Activated naive CD4-positive, alpha-beta T cell treated with anti-CD3 and anti-CD28 coated beads for 36 hours (primary cell): ENCODE measurements around the gene PLPPR3. TPM values are rescaled to one million over a fixed set of nuclear protein-coding genes. Genes with fewer than 3 reads are reported as not detected.

Experiments used
- CTCF ChIA-PET: fragments of 350-600 bp; sonication (Branson Sonifier 250); formaldehyde crosslinking; loops from one replicate; lab custom pipeline; 2021; ENCODE audit warnings: antibody characterized with exemption; lab: Charles Lee
- DNase-seq: peaks from one replicate; pipeline ENCODE4 v3.0.0-alpha.2; 2020
- H3K27ac Mint-ChIP-seq: one replicate; pipeline ENCODE4 v1.8.0; 2021; ENCODE audit warnings: mild to moderate bottlenecking, mixed read lengths
- H3K27me3 Mint-ChIP-seq: one replicate; pipeline ENCODE4 v1.8.0; 2021; ENCODE audit warnings: low read depth, mixed read lengths
- H3K36me3 Mint-ChIP-seq: one replicate; pipeline ENCODE4 v1.8.0; 2021; ENCODE audit warnings: low read depth, mixed read lengths
- H3K4me1 Mint-ChIP-seq: one replicate; pipeline ENCODE4 v1.8.0; 2021; ENCODE audit warnings: low read depth, mixed read lengths
- H3K4me3 Mint-ChIP-seq: one replicate; pipeline ENCODE4 v1.8.0; 2021; ENCODE audit warnings: mild to moderate bottlenecking, moderate library complexity, mixed read lengths
- H3K9me3 Mint-ChIP-seq: one replicate; pipeline ENCODE4 v1.8.0; 2021; ENCODE audit warnings: mixed read lengths
- intact Hi-C: fragments of 100-400 bp; cut with micrococcal nuclease; formaldehyde crosslinking; loops from one replicate; pipeline ENCODE4 v1.15.1; 2023
- total RNA-seq, 2 experiments: library from RNA; stranded (reverse); gene quantifications; one replicate each; pipeline ENCODE4 v1.2.3, GENCODE V29; 2021

Gene PLPPR3
- total RNA-seq, 2 experiments from 2014 or later = not detected

DNA sequence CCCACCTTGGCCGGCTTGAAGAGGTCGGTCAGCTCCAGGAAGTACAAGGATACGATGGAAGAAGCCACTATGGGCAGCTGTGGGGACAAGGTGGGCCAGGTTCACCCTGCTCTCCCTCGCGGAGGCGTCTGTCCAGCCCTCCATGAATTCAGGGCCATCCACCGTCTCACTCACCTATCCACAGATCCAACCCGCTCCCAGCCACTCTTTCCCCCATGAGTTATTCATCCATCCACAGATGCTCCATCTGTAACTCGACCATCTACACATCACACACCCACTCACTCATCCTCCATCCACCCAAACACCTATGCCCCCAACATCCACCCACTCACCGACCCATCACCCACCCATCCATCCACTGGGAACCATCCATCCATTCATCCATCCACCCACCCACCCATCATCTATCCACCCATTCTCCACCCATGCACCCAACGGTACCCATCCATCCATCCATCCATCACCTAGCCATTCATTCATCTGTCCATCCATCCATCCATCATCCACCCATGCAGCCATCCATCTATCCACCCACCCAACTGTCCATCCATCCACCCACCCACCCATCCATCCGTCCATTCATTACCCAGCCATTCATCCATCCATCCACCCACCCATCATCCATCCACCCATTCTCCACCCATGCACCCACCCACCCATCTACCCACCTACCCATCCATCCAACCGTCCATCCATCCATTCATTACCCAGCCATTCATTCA is 5.8 kb downstream of the PLPPR3 start:
- intact Hi-C loops = no loop called here
- H3K27ac Mint-ChIP-seq = no peak overlapping the region
- no peak overlapping the region for H3K4me3 Mint-ChIP-seq
- CTCF ChIA-PET = interaction anchor here (0.6 kb wide), 1 partner anchor 48 kb away, joined by 3 read pairs; no protein-coding TSS in a partner anchor
- DNase-seq = no peak
- H3K27me3 Mint-ChIP-seq = no peaks in the 10 kb centered on the region
- H3K4me1 Mint-ChIP-seq = no peaks in the 10 kb centered on the region
- H3K36me3 Mint-ChIP-seq = peaks cover 27% of the 10 kb centered on the region
- peaks cover 2% of the 10 kb centered on the region for H3K9me3 Mint-ChIP-seq

DNA sequence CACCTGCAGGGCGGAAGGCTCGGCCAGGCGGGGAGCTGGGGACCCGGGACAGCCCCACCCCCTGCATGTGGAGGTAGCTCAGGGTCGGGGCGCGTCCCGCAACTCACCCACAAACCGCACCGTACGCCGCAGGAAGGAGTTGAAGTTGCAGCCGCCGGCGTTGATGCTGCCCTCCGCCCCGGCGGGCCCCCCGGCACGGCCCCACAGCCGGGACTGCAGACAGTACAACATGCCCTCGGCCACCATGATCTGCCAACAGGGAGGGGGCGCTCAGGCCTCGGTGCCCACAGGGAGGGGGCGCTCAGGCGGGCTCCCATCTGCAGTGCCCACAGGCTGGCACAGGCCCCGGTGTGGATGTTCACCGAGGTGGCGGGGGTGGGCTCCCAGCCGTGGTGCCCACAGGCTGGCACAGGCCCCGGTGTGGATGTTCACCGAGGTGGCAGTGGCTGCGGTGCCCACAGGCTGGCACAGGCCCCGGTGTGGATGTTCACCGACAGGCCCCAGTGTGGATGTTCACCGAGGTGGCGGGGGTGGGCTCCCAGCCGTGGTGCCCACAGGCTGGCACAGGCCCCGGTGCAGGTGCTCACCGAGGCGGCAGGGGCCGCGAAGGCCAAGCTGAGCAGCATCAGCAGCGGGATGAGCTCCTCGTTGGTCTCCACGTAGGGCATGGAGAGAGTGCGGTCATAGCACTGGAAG is 6.5 kb downstream of the PLPPR3 start:
- no peak overlapping the region for H3K4me3 Mint-ChIP-seq

DNA sequence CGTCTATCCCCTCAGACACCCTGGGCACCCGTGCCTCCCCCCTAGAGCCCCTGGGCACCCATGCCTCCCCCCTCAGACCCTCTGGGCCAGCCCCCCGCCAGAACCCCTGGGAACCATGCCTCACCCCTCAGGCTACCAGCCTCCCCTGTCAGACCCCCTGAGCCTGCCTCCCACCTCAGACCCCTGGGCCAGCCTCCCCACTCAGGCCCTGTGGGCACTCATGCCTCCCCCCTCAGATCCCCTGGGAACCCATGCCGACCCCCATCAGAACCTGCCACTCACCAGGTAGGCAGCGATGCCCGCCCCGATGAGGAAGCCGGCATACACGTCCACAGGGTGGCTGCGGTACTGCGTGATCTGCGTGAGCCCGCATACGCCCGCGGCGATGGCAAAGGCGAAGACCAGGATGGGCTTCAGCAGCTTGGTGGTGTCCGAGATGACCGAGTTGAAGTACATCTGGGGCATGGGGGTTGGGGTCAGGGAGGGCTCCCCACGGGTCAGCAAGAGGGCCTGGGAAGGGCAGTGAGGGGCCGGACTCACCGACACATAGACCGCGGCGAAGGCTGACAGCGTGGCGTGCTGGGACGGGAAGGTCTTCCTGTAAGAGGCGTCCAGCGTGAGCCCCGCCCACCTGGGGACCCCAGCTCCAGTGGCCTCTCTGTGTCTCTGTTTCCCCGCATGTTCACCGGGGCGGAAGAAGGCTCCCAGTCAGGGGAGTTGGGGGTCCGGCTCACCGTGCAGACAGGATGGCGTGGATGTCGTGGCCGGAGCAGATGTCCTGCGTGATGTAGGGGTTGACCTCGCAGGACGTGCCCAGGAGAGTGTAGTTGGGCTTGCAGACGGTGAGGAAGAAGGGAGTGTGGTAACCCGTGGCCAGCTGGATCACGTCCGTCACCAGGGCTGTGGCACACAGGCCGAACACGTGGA is 7.3 kb downstream of the PLPPR3 start:
- no peaks in the 10 kb centered on the region for H3K4me1 Mint-ChIP-seq
- H3K27ac Mint-ChIP-seq = no peak overlapping the region
- H3K27me3 Mint-ChIP-seq = no peaks in the 10 kb centered on the region
- H3K4me3 Mint-ChIP-seq = no peak overlapping the region
- intact Hi-C loops = no loop called here
- peaks cover 2% of the 10 kb centered on the region for H3K9me3 Mint-ChIP-seq
- CTCF ChIA-PET = interaction anchor here (0.5 kb wide), 1 partner anchor 793 kb away, joined by 4 read pairs; no protein-coding TSS in a partner anchor
- no peak for DNase-seq
- peaks cover 39% of the 10 kb centered on the region for H3K36me3 Mint-ChIP-seq

More for the DNA sequence above, 6.5 kb downstream of the PLPPR3 start:
- peaks cover 32% of the 10 kb centered on the region for H3K36me3 Mint-ChIP-seq
- peaks cover 2% of the 10 kb centered on the region for H3K9me3 Mint-ChIP-seq
- intact Hi-C loops = no loop called here
- CTCF ChIA-PET = interaction anchor here (0.5 to 0.6 kb wide), 2 partner anchors 48 to 792 kb away, joined by 3 to 4 read pairs; no protein-coding TSS in a partner anchor
- no peak overlapping the region for H3K27ac Mint-ChIP-seq
- no peaks in the 10 kb centered on the region for H3K4me1 Mint-ChIP-seq
- H3K27me3 Mint-ChIP-seq = no peaks in the 10 kb centered on the region
- DNase-seq = no peak

- Mint-ChIP-seq H3K27ac (no peak overlapping the region), H3K36me3 (peaks cover 43% of the 10 kb centered on the region), H3K4me1 (no peaks in the 10 kb centered on the region), H3K4me3 (no peak overlapping the region), H3K27me3 (no peaks in the 10 kb centered on the region), H3K9me3 (peaks cover 2% of the 10 kb centered on the region)
- no peak for DNase-seq
- CTCF ChIA-PET = no interaction called here
- intact Hi-C loops = no loop called here
These were observed 8.3 kb downstream of the PLPPR3 start for GRCh38 chr19:813219-814151.

DNA sequence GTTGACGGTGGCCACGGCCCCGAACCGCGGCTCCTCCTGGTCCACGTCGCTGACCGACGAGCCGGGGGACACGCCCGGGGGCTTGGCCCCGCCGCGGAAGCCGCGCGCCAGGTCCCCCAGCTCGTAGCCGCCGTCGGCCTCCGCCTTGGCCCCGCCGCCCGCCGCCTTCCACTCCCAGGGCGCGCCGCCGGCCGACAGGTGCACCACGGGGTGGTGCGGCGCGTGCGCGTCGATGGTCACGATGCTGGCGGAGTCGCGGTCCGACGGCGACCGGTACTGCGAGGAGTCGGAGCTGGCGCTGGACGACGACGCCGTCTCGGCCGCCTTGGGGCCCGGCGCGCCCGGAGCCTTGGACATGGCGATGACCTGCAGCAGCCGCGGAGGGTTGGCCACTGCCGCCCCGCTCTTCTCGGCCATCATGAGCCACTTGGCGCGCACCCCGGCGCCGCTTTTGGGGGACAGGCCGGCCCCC is 9.0 kb downstream of the PLPPR3 start:
- CTCF ChIA-PET = no interaction called here
- Mint-ChIP-seq H3K4me1 (no peaks in the 10 kb centered on the region), H3K27me3 (no peaks in the 10 kb centered on the region), H3K4me3 (no peak overlapping the region), H3K9me3 (peaks cover 2% of the 10 kb centered on the region), H3K27ac (no peak overlapping the region), H3K36me3 (peaks cover 46% of the 10 kb centered on the region)
- no peak for DNase-seq
- intact Hi-C loops = no loop called here

DNA sequence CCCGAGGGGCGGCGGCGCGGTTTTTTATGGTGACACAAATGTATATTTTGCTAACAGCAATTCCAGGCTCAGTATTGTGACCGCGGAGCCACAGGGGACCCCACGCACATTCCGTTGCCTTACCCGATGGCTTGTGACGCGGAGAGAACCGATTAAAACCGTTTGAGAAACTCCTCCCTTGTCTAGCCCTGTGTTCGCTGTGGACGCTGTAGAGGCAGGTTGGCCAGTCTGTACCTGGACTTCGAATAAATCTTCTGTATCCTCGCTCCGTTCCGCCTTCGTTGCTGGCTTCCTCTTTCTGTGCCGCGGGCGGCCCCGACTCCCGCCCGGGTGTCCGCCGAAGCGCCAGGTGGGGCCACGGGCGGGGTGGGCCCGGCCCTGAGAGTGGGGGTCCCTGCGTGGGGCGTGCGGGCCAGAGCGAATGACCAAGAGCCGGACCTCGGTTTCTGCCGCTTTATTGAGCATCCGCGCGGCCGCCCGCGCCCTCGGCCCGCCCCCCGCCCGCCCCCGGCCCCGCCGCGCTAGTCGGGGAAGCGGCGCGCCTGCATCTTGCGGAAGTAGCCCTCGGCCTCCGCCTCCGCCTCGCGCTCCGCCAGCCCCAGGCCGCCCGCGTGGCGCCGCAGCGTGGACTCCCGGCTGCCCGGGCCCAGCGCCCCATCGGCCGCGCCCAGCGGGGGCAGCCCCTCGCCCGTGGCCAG is 9.6 kb downstream of the PLPPR3 start:
- peaks cover 52% of the 10 kb centered on the region for H3K36me3 Mint-ChIP-seq
- no peak for DNase-seq
- CTCF ChIA-PET = no interaction called here
- H3K4me1 Mint-ChIP-seq = no peaks in the 10 kb centered on the region
- no peaks in the 10 kb centered on the region for H3K27me3 Mint-ChIP-seq
- H3K4me3 Mint-ChIP-seq = no peak overlapping the region
- intact Hi-C loops = no loop called here
- H3K9me3 Mint-ChIP-seq = peaks cover 2% of the 10 kb centered on the region
- H3K27ac Mint-ChIP-seq = no peak overlapping the region

DNA sequence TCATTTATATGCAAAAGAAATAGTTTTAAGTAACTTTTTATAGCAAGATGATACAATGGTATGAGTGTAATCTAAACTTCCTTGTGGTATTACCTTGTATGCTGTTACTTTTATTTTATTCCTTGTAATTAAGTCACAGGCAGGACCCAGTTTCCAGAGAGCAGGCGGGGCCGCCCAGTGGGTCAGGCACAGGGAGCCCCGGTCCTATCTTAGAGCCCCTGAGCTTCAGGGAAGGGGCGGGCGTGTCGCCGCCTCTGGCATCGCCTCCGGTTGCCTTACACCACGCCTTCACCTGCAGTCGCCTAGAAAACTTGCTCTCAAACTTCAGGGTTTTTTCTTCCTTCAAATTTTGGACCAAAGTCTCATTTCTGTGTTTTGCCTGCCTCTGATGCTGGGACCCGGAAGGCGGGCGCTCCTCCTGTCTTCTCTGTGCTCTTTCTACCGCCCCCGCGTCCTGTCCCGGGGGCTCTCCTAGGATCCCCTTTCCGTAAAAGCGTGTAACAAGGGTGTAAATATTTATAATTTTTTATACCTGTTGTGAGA is 10.2 kb downstream of the PLPPR3 start:
- H3K4me1 Mint-ChIP-seq = no peaks in the 10 kb centered on the region
- DNase-seq = no peak
- intact Hi-C loops = no loop called here
- H3K27me3 Mint-ChIP-seq = no peaks in the 10 kb centered on the region
- no peak overlapping the region for H3K4me3 Mint-ChIP-seq
- H3K36me3 Mint-ChIP-seq = peaks cover 56% of the 10 kb centered on the region
- CTCF ChIA-PET = no interaction called here
- no peak overlapping the region for H3K27ac Mint-ChIP-seq
- H3K9me3 Mint-ChIP-seq = peaks cover 2% of the 10 kb centered on the region

- no peak for DNase-seq
- Mint-ChIP-seq H3K4me3 (no peak overlapping the region), H3K27ac (peak overlapping the region; percentile 53), H3K27me3 (no peaks in the 10 kb centered on the region), H3K4me1 (no peaks in the 10 kb centered on the region), H3K9me3 (no peaks in the 10 kb centered on the region), H3K36me3 (peaks cover 53% of the 10 kb centered on the region)
- CTCF ChIA-PET = no interaction called here
- intact Hi-C loops = no loop called here
These were observed 10.8 kb downstream of the PLPPR3 start for GRCh38 chr19:810883-811489.

DNA sequence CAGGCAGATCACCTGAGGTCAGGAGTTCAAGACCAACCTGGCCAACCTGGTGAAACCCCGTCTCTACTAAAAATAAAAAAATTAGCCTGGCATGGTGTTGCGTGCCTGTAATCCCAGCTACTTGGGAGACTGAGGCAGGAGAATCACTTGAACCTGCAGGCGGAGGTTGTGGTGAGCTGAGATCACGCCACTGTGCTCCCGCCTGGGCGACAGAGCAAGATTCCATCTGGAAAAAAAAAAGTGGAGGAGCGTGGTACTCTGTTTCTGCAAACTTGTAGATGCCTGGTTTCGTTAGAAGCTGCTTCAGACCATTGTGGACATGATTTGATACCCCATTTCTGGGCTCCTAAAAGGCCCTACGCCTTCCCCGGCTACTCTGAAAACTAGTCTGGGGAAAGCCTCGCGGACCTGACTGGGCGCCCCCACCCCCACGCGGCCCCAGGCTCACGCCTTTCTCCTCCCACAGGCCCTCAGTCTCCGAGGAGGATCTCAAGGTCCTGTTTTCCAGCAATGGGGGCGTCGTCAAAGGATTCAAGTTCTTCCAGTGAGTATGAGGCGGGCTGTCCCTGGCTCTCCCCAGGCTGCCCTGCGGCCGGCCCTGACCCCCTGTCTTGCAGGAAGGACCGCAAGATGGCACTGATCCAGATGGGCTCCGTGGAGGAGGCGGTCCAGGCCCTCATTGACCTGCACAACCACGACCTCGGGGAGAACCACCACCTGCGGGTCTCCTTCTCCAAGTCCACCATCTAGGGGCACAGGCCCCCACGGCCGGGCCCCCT is 11.5 kb downstream of the PLPPR3 start:
- Mint-ChIP-seq H3K4me3 (no peak overlapping the region), H3K9me3 (no peaks in the 10 kb centered on the region), H3K36me3 (peaks cover 50% of the 10 kb centered on the region), H3K4me1 (no peaks in the 10 kb centered on the region), H3K27me3 (no peaks in the 10 kb centered on the region), H3K27ac (peak overlapping the region; percentile 53)
- intact Hi-C loops = no loop called here
- no peak for DNase-seq
- CTCF ChIA-PET = no interaction called here

- no peaks in the 10 kb centered on the region for H3K9me3 Mint-ChIP-seq
These were observed 13.4 kb downstream of the PLPPR3 start for GRCh38 chr19:808423-808775.

More at GRCh38 chr19:808423-808775, 13.4 kb downstream of the PLPPR3 start:
- no peak for DNase-seq
- H3K36me3 Mint-ChIP-seq = peaks cover 51% of the 10 kb centered on the region
- CTCF ChIA-PET = no interaction called here
- no peaks in the 10 kb centered on the region for H3K4me1 Mint-ChIP-seq
- H3K27ac Mint-ChIP-seq = no peak overlapping the region
- H3K4me3 Mint-ChIP-seq = no peak overlapping the region
- H3K27me3 Mint-ChIP-seq = no peaks in the 10 kb centered on the region
- intact Hi-C loops = no loop called here
